HG03439 (cell line): ENCODE data around the gene OR2A25.
"Not testable (repeated sequence)": the region's sequence is repeated elsewhere in the genome, so short reads cannot be mapped to it uniquely, and the experiment has no call there.

Experiments
- ATAC-seq: cut with Tn5 transposase; IDR thresholded peaks from one replicate; pipeline ENCODE4 v1.9.1; 2021; ENCODE audit warnings: mild to moderate bottlenecking, moderate library complexity; ENCODE audit not compliant: unreplicated experiment

Gene OR2A25

GRCh38 chr7:144069511-144069910 lies at the start of gene OR2A25:
TSS of gene OR2A25 (plus strand) at chr7:144069811. CDS start at chr7:144074220, 4,409 bp downstream.
- ATAC-seq, result no peak

GRCh38 chr7:144020340-144020739 lies 49.3 kb upstream of the OR2A25 start:
- ATAC-seq, result no peak

- no peak for ATAC-seq
Observed at GRCh38 chr7:144022169-144022568, 47.4 kb upstream of the OR2A25 start.

- no peak for ATAC-seq
Observed at GRCh38 chr7:144023171-144023827, 46.3 kb upstream of the OR2A25 start.

GRCh38 chr7:144024213-144024612 lies 45.4 kb upstream of the OR2A25 start:
- ATAC-seq, result no peak

- ATAC-seq, result no peak
Observed at GRCh38 chr7:144026203-144026883, 43.3 kb upstream of the OR2A25 start.

- ATAC-seq, result no peak
Observed at GRCh38 chr7:144027070-144027469, 42.5 kb upstream of the OR2A25 start.

GRCh38 chr7:144027974-144028373 lies 41.6 kb upstream of the OR2A25 start:
- ATAC-seq, result no peak

GRCh38 chr7:144028547-144028946 lies 41.1 kb upstream of the OR2A25 start:
- no peak for ATAC-seq

- ATAC-seq, result no peak
Observed at GRCh38 chr7:144032516-144032915, 37.1 kb upstream of the OR2A25 start.

- no peak for ATAC-seq
Observed at GRCh38 chr7:144032985-144033709, 36.5 kb upstream of the OR2A25 start.

- no peak for ATAC-seq
Observed at GRCh38 chr7:144035385-144035784, 34.2 kb upstream of the OR2A25 start.

GRCh38 chr7:144036302-144036885 lies 33.2 kb upstream of the OR2A25 start:
- ATAC-seq, result no peak

GRCh38 chr7:144037414-144038035 lies 32.1 kb upstream of the OR2A25 start:
- no peak for ATAC-seq

- no peak for ATAC-seq
Observed at GRCh38 chr7:144038887-144039286, 30.7 kb upstream of the OR2A25 start.

- no peak for ATAC-seq
Observed at GRCh38 chr7:144048648-144049047, 21.0 kb upstream of the OR2A25 start, which contains the start of gene OR2A5. TSS of gene OR2A5 (plus strand) at chr7:144048948. CDS start at chr7:144050402, 1,454 bp downstream.

GRCh38 chr7:144049491-144049890 lies 20.1 kb upstream of the OR2A25 start:
- ATAC-seq, result no peak

- no peak for ATAC-seq
Observed at GRCh38 chr7:144050093-144050492, 19.5 kb upstream of the OR2A25 start.

- ATAC-seq, result not testable (repeated sequence)
Observed at GRCh38 chr7:144050884-144051283, 18.7 kb upstream of the OR2A25 start.

GRCh38 chr7:144057954-144058353 lies 11.7 kb upstream of the OR2A25 start:
- no peak for ATAC-seq

GRCh38 chr7:144063710-144064109 lies 5.9 kb upstream of the OR2A25 start:
- no peak for ATAC-seq
